ENCODE results near the gene PTPRM.

GRCh38 chr18:7918701-7919100, 351.6 kb downstream of the PTPRM start:
- TF ChIP-seq CTCF (IDR thresholded peaks at IDR 0.05) (no peak), POLR2A (IDR thresholded peaks at IDR 0.05) (no peak), EP300 (IDR thresholded peaks at IDR 0.05) (no peak), POLR2AphosphoS5 (IDR thresholded peaks at IDR 0.05) (no peak)

Measured in gastroesophageal sphincter (tissue), 3 donors.